Stimulated activated CD8-positive, alpha-beta memory T cell treated with anti-CD3 and anti-CD28 coated beads, Interleukin-12 subunit alpha, Interleukin-12 subunit beta, amount 100 ng/mL, for 24 hours (primary cell): ENCODE data around the gene CLMP.

ENCODE experiments used
- DNase-seq: peaks from one replicate; pipeline ENCODE4 v3.0.0-alpha.2; 2020; ENCODE audit errors: extremely low read depth

Gene CLMP

GRCh38 chr11:123057661-123058305 is 137.3 kb downstream of the CLMP start:
- DNase-seq, result no peak

DNA sequence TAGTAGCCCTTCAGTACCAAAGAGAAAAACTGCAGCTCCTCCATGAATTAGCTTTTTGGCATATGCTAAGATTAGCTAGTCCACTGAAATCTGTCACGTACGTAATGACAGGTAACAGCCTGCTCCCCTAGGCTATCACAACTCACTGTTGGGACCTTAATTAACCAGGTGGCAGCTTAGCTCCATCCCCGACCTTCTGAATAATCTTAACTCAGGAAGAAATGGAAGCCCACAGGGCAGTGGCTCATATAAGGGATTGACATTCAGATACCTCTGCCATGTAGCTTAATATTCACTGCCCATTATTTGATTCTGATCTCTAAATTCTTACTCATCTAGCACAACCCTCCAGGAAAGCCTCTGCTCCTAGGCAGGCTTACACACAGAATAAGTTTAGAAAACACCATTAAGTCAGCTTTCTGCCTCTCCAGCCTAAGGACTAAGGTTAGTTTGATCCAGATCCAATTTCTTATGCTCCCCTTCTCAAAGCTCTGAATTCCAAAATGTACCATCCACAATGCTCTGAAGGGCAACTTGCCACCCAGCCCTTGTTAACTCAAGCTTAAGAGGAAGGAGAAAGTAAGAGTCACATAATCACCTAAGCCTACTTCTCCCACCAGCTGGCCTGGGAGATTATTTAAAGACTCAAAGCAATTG is 138.1 kb downstream of the CLMP start:
- DNase-seq, result no peak

DNA sequence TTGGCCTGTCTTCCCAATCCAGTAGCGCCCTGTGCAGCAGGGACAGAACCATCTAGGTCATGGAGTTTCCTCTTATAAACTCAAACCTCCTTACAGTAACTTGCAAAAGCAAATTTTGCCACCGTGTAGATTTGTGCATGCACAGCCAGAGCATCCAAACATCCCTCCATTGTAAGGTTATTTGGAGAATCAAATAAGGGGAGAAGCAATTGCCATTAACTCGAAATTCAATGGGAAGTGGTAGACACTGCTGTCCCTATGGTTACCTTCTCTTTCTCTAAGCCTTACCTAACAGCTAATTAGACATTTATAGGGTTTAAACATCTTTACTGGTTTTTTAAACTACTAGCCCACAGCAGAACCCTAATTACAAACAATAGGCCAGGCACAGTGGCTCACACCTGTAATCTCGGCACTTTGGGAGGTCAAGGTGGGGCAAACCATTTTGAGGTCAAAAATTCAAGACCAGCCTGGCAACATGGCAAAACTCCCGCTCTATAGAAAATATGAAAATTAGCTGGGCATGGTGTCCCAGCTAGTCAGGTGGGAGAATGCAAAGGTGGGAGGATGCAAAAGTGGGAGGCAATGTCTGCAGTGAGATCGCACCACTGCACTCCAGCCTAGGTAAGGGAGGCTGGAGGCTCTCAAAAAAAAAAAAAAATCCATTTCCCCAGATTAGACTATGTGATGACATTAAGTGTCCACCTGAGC is 139.7 kb downstream of the CLMP start:
- DNase-seq, result no peak

DNA sequence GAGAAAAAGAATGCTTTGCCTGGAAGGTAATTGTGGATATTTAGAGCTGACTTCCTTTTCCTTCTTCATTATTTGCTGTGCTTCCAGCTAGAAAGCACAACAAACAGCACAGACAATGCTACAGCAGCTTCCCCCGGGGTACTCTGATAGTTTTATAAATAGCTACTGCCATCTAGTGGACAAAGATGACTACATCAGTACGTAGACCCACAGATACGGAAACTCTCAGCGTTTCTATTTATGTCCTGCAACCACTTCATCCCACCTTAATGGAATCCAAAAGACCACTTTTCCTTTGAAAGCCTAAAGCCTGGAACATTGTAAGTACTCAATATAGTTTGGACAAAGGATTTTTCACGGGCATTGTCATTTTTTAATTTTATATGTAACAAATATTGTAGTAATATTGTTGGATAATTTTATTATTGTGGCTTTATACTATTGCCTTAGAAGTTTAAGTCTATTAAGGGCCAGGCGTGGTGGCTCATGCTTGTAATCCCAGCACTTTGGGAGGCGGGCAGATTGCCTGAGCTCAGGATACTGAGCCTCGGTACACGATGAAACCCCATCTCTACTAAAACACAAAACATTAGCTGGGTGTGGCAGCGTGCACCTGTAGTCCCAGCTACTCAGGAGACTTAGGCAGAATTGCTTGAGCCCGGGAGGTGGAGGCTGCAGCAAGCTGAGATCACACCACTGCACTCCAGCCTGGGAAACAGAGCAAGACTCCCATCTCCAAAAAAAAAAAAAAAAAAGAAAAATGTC is 140.6 kb downstream of the CLMP start:
- no peak for DNase-seq

DNA sequence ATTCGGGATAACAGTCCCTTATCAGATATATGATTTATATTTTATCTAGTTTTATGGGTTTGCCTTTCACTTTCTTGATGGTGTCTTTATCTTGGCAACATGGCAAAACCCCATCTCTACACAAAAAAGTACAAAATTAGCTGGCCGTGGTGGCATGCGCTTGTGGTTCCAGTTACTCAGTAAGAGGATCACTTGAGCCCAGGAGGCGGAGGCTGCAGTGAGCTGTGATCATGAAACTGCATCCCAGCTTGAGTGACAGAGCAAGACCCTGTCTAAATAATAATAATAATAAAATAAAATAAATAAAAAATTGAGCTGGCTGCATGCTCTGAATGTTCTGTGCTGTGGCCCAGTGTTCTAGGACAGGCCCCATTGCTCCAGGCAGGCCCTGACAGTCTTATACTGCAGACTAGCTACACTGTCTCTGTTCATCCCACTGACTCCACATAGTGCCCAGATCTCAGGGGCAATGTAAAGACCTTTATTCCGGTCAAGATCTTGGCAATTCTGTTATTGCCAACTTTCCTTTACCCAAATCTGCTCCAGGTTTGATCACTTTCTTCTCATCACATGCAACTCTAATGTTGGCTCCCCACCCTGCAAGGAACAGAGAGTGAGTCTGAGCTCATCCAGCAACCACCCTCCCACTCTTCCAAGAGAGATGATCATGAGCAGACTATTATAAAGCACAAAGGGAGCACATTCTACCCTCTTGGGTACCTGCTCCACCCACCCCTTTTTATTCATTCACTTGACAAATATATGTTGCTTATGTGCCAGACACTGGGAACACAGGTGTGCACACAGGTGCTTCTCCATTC is 141.9 kb downstream of the CLMP start:
- no peak for DNase-seq

DNA sequence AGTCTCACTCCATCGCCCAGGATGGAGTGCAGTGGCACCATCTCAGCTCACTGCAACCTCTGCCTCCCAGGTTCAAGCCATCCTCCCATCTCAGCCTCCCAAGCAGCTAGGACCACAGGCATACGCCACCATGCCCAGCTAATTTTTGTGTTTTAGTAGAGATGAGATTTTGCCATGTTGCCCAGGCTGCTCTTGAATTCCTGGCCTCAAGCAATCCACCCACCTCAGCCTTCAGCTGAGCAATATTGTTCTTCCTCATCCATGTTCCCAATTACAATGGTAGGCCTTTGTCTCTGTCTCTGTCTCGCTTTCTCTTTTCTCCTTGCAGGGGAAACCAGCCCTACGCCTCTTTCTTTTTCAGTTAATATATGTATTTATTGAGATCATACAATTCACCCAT is 143.4 kb downstream of the CLMP start:
- no peak for DNase-seq

DNA sequence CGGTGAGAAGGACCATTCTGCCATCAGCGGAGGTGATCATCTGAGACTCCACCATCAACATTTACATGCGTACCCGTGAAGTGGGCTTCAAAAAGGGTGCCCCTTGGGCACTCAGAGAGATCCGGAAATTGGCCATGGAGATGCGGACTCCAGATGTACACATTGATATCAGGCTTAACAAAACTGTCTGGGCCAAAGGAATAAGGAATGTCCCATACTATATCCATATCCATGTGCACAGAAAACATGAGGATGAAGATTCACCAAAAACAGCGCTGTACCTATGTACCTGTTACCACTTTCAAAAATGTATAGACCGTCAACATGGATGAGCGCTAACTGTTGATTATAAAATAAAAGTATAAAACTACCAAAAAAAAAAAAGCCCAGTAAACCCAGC is 143.9 kb downstream of the CLMP start:
- DNase-seq, result no peak

- no peak for DNase-seq
These were observed 147.1 kb downstream of the CLMP start for GRCh38 chr11:123047947-123048293.

GRCh38 chr11:123047266-123047946 is 147.6 kb downstream of the CLMP start:
- DNase-seq, result no peak

DNA sequence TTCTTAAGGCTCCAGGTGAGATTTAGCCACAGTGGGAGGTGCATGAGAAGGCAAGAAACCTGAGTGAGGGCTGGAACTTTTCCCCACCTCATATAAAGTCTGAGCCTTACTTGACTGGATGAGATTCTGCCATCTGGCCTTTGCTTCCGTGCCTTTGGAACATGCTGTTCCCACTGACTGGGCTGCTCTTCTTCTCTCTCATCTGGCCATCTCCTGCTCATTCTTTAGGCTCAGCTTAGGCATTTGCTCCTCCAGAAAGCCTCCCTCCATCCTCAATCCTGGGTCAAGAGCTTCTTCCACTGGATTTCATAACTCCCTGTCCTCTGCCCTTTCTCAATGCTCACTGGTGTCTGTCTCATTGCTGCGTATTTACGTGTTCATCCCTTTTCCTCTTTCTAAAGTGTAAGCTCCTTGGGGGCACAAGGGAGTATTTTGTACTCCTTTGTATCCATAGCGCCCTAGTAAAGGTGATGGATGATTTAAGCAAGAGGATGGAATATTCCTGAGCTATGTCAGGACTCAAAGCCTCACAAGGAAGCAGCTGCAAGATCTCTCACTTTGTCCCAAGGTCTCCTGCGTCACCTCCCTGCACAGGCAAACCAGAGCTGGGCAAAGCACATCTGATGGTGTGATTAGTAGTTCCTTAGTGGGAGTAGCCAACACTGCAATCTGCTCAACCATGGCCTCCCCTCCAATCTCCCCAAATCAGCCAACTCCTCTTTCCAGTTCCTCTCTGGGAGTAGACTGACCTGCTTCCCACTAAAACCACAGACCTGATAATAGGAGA is 148.4 kb downstream of the CLMP start:
- DNase-seq, result no peak

- DNase-seq, result no peak
These were observed 149.9 kb downstream of the CLMP start for GRCh38 chr11:123045101-123045500.

DNA sequence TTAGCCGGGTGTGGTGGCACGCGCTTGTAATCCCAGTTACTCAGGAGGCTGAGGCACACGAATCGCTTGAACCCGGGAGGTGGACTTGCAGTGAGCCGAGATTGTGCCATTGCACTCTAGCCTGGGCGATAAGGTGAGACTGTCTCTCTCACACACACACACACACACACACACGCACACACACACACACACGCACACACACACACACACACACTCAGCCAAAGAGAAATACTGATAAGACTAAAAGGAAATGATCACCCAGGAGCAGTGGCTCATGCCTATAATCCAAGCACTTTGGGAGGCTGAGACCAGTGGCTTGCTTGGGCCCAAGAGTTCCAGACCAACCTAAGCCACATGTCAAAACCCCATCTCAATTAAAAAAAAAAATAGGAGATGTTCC is 153.9 kb downstream of the CLMP start:
- DNase-seq, result no peak

DNA sequence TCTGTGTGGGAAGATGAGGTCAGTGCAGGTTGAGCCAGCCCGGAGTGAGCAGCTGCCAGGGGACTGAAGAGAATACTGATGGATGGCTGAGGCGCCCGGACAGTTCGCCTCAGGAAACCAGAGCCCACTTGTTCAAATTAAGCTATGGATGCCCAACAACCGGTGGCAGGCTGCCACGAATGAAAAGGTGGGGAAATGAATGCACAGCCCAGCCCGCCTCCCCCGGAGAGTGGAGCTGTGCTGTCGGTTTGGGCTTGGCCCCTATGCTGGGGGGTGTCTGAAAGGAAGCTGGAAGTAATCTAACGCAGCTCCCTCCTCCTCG is 155.0 kb downstream of the CLMP start:
- DNase-seq, result no peak

DNA sequence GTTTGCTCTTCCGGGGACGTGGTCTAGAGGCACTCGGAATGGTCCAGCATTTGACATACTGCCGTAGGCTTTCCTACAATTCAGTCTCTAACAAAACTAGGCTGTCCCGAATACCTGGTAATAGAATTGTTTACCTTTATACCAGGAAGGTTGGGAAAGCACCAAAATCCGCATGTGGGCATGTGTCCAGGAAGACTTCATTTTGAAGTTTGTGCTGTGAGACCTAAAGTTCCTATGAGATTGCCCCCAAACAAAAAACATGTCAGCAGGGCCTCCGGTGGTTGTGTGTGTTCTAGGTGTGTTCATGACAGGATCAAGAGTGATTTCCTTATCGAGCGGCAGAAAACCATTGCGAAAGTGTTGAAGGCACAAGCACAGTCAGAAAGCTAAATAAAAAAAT is 159.2 kb downstream of the CLMP start:
- DNase-seq, result no peak

GRCh38 chr11:123034597-123034996 is 160.5 kb downstream of the CLMP start:
- no peak for DNase-seq

DNA sequence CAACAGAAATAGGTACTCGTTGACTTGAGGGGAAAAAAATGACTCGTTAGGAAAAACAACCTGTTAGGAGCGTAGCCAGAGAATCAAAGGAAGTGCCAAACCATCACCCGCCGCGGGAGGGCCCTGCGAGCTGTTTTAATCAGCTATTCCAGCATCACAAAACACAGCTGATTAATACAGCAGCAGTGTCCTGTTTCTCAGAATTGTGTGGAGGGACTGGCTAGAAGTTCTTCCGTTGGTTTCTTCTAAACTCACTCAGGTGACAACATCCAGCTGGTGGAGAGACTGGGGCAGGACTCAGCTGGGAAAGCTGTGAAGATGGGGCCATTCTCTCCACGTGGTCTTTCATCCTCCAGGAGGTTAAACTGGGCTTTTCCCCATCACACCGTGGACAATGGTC is 161.2 kb downstream of the CLMP start:
- no peak for DNase-seq

- DNase-seq, result no peak
These were observed 164.5 kb downstream of the CLMP start for GRCh38 chr11:123030517-123030916.

- DNase-seq, result no peak
These were observed 174.1 kb downstream of the CLMP start for GRCh38 chr11:123020968-123021367.
